K562 (cell line): ENCODE measurements around the gene ERF. TPM values are rescaled to one million over a fixed set of nuclear protein-coding genes. Genes with fewer than 3 reads are reported as not detected.

Source experiments
- ATAC-seq: fragments of 200-7000 bp; cut with Tn5 transposase; 3 replicates; pipeline ENCODE4 v1.9.1; 2020; ENCODE audit warnings: moderate library complexity
- BruUV-seq: library from RNA; stranded (reverse); fragments of 400-500 nt; replicated peaks from 2 replicates; lab custom pipeline; 2021; lab: Mats Ljungman, UMichigan
- CTCF ChIA-PET: fragments of 300-600 bp; formaldehyde crosslinking; extraction: SDS; loops from one replicate; lab custom pipeline; 2021; ENCODE audit warnings: low intra/inter-chr PET ratio; lab: Yijun Ruan, JAX
- POLR2A ChIA-PET: fragments of 300-600, 350-650 bp; sonication (Branson Sonifier 250); formaldehyde crosslinking; extraction: SDS; loops from one replicate; lab custom pipeline; 2021; ENCODE audit warnings: antibody characterized with exemption, inconsistent platforms; lab: Yijun Ruan, JAX
- DNase-seq, 4 experiments: peaks; one replicate each; pipeline versions ENCODE4 v3.0.0 to v3.0.0-alpha.2; 2011 to 2018; ENCODE audit warnings: low spot score in 3 of 4, mixed read lengths in 3 of 4; ENCODE audit errors: extremely low read depth in 1 of 4
- FAIRE-seq: peaks from 2 replicates; lab custom pipeline; 2011; peaks lifted over from hg19 to GRCh38; lab: Jason Lieb, UNC
- H2AFZ ChIP-seq: 2 replicates; pipeline ENCODE4 v1.6.0; 2011; ENCODE audit warnings: low read depth, low read length, control low read depth, inconsistent platforms
- H3K27ac ChIP-seq: fragments of 200-600 bp; 3 replicates; pipeline ENCODE4 v1.8.0; 2011; ENCODE audit warnings: low read depth, mild to moderate bottlenecking, control low read depth, inconsistent platforms, low read length, moderate library complexity, mixed read lengths; ENCODE audit errors: extremely low read depth
- H3K27me3 ChIP-seq, 2 experiments: fragments of 300-600 bp in 1 of 2; 2 replicates in 1 of 2; 3 replicates in 1 of 2; pipeline versions ENCODE4 v1.6.0 to v1.8.0; 2011; ENCODE audit warnings: inconsistent platforms in 2 of 2, low read length in 2 of 2, mild to moderate bottlenecking in 1 of 2, mixed read lengths in 1 of 2, moderate library complexity in 1 of 2; ENCODE audit not compliant: control insufficient read depth in 2 of 2, insufficient read depth in 2 of 2
- H3K36me3 ChIP-seq: fragments of 300-600 bp; 3 replicates; pipeline ENCODE4 v1.8.0; 2011; ENCODE audit warnings: mild to moderate bottlenecking, low read length, inconsistent platforms; ENCODE audit not compliant: control insufficient read depth, insufficient read depth
- H3K4me1 ChIP-seq, 2 experiments: fragments of 200-600 bp in 1 of 2; replicated peaks in 1 of 2; 2 replicates in 1 of 2; 3 replicates in 1 of 2; pipeline versions ENCODE4 v1.5.1 to v1.8.0; 2011; ENCODE audit warnings: inconsistent platforms in 2 of 2, low read length in 2 of 2, mild to moderate bottlenecking in 1 of 2, mixed read lengths in 1 of 2, moderate library complexity in 1 of 2; ENCODE audit not compliant: control insufficient read depth in 2 of 2, insufficient read depth in 2 of 2
- H3K4me2 ChIP-seq: 2 replicates; pipeline ENCODE4 v1.6.1; 2011; ENCODE audit warnings: low read length, control low read depth, inconsistent platforms, mixed read lengths; ENCODE audit not compliant: insufficient read depth
- H3K4me3 ChIP-seq: fragments of 200-600 bp; sonication (generic), shearing (Covaris generic); 2 replicates; pipeline ENCODE4 v1.5.1; 2016; ENCODE audit warnings: control low read depth, inconsistent platforms
- H3K79me2 ChIP-seq: fragments of 200-600 bp; 3 replicates; pipeline ENCODE4 v1.8.0; 2011; ENCODE audit warnings: low read length, inconsistent platforms; ENCODE audit not compliant: control insufficient read depth, insufficient read depth
- H3K9ac ChIP-seq, 2 experiments: 2 replicates each; pipeline versions ENCODE4 v1.6.0 to v1.6.1; 2011; ENCODE audit warnings: low read depth in 2 of 2, low read length in 2 of 2, control low read depth in 1 of 2, inconsistent platforms in 1 of 2, mild to moderate bottlenecking in 1 of 2, mixed read lengths in 1 of 2; ENCODE audit not compliant: insufficient read depth in 1 of 2
- H3K9me1 ChIP-seq: one replicate; pipeline ENCODE4 v1.6.0; 2011; ENCODE audit warnings: inconsistent platforms, mild to moderate bottlenecking, low read length, moderate library complexity; ENCODE audit not compliant: control insufficient read depth, insufficient read depth
- H3K9me3 ChIP-seq: replicated peaks from 2 replicates; pipeline ENCODE4 v1.5.1; 2011; ENCODE audit warnings: low read depth, low read length, inconsistent platforms; ENCODE audit not compliant: control insufficient read depth, insufficient read depth
- H4K20me1 ChIP-seq: replicated peaks from 2 replicates; pipeline ENCODE4 v1.6.1; 2011; ENCODE audit warnings: low read length, inconsistent platforms, mixed read lengths; ENCODE audit not compliant: control insufficient read depth, insufficient read depth
- PCBP1 ChIP-seq: fragments of 200-400 bp; formaldehyde crosslinking; IDR thresholded peaks from 2 replicates; pipeline ENCODE4 v1.6.1; 2018; ENCODE audit warnings: mild to moderate bottlenecking, low read depth, low read length; ENCODE audit not compliant: poor library complexity, severe bottlenecking
- RBFOX2 ChIP-seq: fragments of 200-400 bp; formaldehyde crosslinking; IDR thresholded peaks from 2 replicates; pipeline ENCODE4 v1.6.1; 2017; ENCODE audit warnings: low read depth, mild to moderate bottlenecking, low read length, moderate library complexity
- TOE1 ChIP-seq, 2 experiments: fragments of 450-650 bp in 1 of 2; sonication (generic) in 1 of 2; formaldehyde crosslinking in 1 of 2; IDR thresholded peaks; 2 replicates each; pipeline versions ENCODE4 v1.7.1 to v1.8.0; 2016 to 2022; ENCODE audit warnings: borderline replicate concordance in 2 of 2, mild to moderate bottlenecking in 2 of 2, antibody characterized with exemption in 1 of 2, inconsistent platforms in 1 of 2, low read depth in 1 of 2, missing genetic modification reagents in 1 of 2, moderate library complexity in 1 of 2
- WGBS: fragments of 100-300 bp; shearing (Covaris generic); methylation state at CpG from one replicate; pipeline ENCODE4 v1.1.6; 2016; ENCODE audit warnings: low coverage, mixed read lengths; ENCODE audit not compliant: insufficient coverage; ENCODE audit errors: missing lambda C conversion rate; 5-methylcytosine and 5-hydroxymethylcytosine counted together
- in situ Hi-C: fragments of 300-500 bp; cut with MboI; formaldehyde crosslinking; loops from 4 replicates; pipeline ENCODE4 v1.15.0; 2018; ENCODE audit warnings: inconsistent platforms, mixed read lengths
- intact Hi-C: fragments of 100-400 bp; cut with micrococcal nuclease; formaldehyde crosslinking; loops from 2 replicates; pipeline ENCODE4 v1.14.2; 2022
- polyA plus RNA-seq, 8 experiments: library from polyadenylated mRNA; depleted of rRNA in 4 of 8; stranded (reverse) in 5 of 8; unstranded in 3 of 8; fragments of >200 nt; fragmentation: Nextera tagmentation in 2 of 8; fragmentation: Illumina TruSeq in 1 of 8; extraction: Ambion mirVana in 2 of 8; extraction: Trizol in 1 of 8; gene quantifications; 2 replicates each; pipeline versions ENCODE4 v1.2.1 to v1.2.3, GENCODE V29; 2011 to 2014; ENCODE audit warnings: inconsistent platforms in 1 of 8, missing spikeins in 1 of 8
- total RNA-seq, 7 experiments: library from RNA; depleted of rRNA in 6 of 7; stranded (reverse); fragments of >200 nt in 6 of 7; fragmentation: Illumina TruSeq in 2 of 7; extraction: Trizol in 2 of 7; gene quantifications; 2 replicates each; pipeline versions ENCODE4 v1.2.1 to v1.2.3, GENCODE V29; 2011 to 2021; ENCODE audit warnings: low replicate concordance in 1 of 7
- TF ChIP-seq, protein P1 (sequence below): fragments of 450-650 bp; formaldehyde crosslinking; IDR thresholded peaks from 2 replicates; pipeline ENCODE4 v1.4.0; 2022; ENCODE audit warnings: mild to moderate bottlenecking, moderate library complexity

Gene ERF
- total and polyA plus RNA-seq, 9 of the 15 experiments (the other 6 are each of a cell fraction or from before 2014, with no cell fraction given) = 0.03 to 75.4 (median 27.0) TPM

DNA sequence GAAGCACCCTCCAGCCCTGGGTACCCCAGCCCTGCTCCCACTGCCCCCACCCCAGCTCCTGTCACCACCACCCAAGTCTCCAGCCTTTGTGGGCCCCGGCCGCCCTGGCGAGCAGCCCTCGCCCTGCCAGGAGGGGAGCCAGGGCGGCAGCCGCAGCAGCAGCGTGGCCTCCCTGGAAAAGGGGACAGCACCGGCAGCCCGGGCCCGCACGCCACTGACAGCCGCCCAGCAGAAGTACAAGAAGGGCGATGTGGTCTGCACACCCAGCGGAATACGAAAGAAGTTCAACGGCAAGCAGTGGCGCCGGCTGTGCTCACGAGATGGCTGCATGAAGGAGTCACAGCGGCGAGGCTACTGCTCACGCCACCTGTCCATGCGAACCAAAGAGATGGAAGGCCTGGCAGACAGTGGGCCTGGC is 18.1 kb upstream of the ERF start:
- Histone ChIP-seq H3K4me1 (peaks cover 11 to 50% of the 10 kb centered on the region in 2 experiments), H3K79me2 (peaks cover 32% of the 10 kb centered on the region), H3K4me2 (no peak overlapping the region), H2AFZ (no peak overlapping the region), H3K4me3 (no peak overlapping the region), H4K20me1 (no peaks in the 10 kb centered on the region), H3K9ac (peak overlapping the region in 1 of 2 experiments; percentile 17; a peak in 1 of 4 replicates), H3K27ac (no peak overlapping the region), H3K9me1 (no peaks in the 10 kb centered on the region), H3K36me3 (peaks cover 59% of the 10 kb centered on the region), H3K27me3 (no peaks in the 10 kb centered on the region), H3K9me3 (no peaks in the 10 kb centered on the region)
- FAIRE-seq = no peak
- in situ Hi-C loops = no loop called here
- ATAC-seq = no peak
- CTCF ChIA-PET = no interaction called here
- DNase-seq = no peak
- POLR2A ChIA-PET = interaction anchor here (0.7 kb wide), 1 partner anchor 30 kb away, joined by 3 read pairs; no protein-coding TSS in a partner anchor
- TF ChIP-seq, protein P1, sequence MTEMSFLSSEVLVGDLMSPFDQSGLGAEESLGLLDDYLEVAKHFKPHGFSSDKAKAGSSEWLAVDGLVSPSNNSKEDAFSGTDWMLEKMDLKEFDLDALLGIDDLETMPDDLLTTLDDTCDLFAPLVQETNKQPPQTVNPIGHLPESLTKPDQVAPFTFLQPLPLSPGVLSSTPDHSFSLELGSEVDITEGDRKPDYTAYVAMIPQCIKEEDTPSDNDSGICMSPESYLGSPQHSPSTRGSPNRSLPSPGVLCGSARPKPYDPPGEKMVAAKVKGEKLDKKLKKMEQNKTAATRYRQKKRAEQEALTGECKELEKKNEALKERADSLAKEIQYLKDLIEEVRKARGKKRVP (CRISPR knock-in tag) = no peak
- peak; percentile 22 for TF ChIP-seq PCBP1
- TF ChIP-seq RBFOX2 = peak; percentile 43; the same call in 1 of the 2 replicates
- no peak for TF ChIP-seq TOE1 (IDR thresholded peaks at IDR 0.05; ENCODE audit: borderline replicate concordance)
- TF ChIP-seq TOE1 (CRISPR knock-in tag; IDR thresholded peaks at IDR 0.05; ENCODE audit: borderline replicate concordance, low read depth) = no peak
- no TSS peak for BruUV-seq
- 90% methylated on average over 6 of the region's 23 CpGs for WGBS
- intact Hi-C loops = no loop called here
